DMS79 (cell line): ENCODE measurements around the gene KRT14.
"Not testable (repeated sequence)": the region's sequence is repeated elsewhere in the genome, so short reads cannot be mapped to it uniquely, and the experiment has no call there.

Source experiments
- DNase-seq: peaks from one replicate; lab custom pipeline; 2025; lab: John Stamatoyannopoulos, UW

The KRT14 gene

DNA sequence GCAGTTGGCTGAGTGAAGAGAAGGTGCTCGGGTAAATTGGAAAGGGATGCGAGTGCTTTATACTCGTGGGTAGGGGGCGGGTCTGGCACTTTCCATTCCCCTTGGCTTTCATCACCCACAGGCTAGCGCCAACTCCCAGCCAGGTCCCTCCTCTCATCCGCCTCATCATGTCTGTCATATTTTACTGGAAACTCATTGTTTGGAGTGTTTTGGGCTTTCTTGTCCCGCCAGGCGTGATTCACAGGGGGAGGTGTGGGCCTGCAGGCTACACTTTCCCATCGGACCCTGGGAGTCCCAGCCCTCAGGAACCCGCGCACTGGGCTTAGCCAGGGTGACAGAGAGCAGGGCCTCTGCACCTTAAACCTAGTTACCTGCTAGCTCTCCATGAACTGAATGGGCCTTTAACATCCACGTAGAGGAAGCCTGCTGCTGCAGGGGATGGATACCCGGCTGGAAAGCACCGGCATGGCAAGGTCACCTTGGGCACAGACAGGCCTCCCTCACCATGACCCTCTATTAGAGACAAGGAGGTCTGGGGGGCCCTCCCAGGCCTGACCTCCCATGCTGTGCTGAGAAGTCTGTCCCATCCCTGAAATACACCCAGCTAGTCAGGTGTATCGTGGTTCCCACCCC, at the start of gene KRT14:
Gene KRT14, minus strand, starts transcription at position 33 of the 633 bp plus-strand sequence. CDS start 61 bp downstream, outside the sequence.
- DNase-seq, result no peak

DNA sequence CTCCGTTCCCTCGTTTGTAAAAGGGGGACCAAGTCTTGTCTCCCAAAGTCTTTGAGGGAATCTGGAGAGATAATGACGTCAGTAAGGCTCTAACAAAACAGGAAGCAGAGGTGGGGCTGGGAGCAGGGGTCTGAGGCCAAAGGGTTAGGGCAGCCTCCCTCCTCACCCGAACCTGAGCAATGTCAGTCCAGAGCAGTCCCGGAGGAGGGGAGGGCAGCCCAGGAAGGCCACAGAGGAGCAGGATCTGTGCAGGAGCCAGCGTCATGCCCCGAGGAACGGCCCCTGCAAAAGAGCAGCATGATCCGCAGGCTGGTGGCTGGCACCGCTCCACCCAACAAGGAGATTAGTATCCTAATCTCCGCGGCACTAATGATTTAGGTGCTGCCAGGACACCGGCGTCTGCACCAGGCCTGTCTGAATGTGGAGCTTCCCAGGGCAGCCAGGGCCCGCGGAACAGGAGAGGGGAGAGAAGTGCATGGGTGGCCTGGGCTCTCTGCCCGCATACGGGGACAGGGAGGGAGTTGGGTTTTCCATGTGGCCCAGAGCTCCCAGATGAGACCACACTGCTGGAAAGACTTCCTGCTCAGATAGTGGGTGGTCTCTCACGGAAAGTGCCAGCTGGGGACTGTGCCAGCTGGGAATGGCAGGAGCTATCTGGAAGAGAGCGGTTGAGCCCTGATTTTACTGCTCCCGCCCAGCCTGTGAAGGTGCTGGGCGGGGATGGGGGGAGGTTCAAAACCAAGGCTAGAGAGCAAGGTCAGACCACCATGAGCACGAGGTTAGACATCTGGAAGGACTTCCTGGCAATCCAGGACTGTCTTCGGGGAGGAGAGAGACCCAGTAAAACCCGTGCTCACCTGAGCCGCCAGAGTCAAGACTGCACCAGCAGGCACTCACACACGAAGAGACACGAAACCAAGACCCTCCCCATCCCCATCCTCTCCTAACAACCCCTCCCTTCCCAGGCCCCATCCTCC, 48.7 kb upstream of the KRT14 start:
- no peak for DNase-seq

DNA sequence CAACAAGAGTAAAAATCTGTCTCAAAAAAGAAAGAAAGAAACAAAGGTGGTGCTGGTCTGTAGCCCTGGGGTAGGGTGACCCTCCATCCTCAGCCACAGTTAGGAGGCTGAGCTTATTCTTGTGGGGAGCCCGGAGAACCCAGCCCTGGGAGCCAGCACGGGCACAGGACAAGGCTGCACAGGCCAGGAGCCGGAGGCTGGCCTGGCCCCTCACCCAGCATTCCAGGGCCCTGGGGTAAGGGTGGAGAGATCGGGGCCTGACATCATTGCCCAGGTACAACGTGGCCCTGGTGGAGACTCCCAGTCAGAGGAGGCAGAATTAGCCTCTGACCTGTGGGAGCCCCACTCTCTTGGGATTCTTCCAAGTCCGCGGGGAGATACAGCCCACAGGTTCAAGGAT, 47.9 kb upstream of the KRT14 start:
- DNase-seq, result no peak

DNA sequence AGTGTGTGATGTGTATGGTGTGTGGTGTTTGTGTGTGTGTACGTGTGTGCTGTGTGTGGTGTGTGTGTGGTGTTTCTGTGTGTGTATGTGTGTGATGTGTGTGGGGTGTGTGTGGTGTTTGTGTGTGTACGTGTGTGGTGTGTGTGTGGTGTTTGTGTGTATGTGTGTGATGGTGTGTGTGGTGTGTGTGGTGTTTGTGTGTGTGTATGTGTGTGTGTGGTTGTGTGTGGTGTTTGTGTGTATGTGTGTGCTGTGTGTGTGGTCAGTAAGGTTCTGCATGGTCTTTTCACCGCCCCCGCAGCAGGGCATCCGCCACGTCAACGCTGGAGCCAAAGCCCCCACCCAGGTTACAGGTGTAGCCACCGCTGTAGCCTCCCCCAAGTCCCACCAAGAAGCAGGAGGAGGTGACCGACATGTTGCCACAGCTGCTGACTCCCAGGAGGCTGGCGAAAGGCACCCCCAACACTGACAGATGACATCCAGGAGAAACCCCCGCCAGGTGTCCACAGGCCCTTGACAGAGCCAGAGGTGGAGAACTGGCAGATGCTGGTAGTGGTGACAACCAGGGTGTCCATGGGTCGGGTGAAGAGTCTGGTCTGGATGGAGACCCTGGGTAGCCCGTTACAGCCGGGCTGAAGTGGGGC, 47.0 kb upstream of the KRT14 start:
- DNase-seq, result no peak

DNA sequence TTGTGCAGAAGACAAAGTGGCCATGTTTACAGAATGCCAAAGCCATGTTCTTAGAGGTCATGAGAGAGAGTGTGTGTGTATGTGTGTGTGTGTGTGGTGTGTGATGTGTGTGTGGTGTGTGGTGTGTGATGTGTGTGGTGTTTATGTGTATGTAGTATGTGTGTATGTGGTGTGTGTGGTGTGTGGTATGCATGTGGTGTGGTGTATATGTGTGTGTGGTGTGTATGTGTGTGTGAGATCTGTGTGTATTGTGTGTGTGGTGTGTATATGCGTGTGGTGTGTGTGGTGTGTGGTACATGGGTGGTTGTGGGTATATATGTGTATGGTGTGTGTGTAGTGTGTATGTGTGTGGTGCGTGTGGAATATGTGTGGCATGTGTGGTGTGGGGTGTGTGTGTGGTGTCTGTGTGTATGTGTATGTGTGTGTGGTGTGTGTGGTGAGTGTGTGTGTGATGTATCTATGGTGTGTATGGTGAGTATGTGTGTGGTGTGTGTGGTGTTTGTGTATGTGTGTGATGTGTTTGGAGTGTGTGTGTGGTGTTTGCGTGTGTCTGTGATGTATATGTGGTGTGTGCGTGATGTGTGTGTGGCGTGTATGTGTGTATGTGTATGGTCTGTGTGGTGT, 45.9 kb upstream of the KRT14 start:
- no peak for DNase-seq

DNA sequence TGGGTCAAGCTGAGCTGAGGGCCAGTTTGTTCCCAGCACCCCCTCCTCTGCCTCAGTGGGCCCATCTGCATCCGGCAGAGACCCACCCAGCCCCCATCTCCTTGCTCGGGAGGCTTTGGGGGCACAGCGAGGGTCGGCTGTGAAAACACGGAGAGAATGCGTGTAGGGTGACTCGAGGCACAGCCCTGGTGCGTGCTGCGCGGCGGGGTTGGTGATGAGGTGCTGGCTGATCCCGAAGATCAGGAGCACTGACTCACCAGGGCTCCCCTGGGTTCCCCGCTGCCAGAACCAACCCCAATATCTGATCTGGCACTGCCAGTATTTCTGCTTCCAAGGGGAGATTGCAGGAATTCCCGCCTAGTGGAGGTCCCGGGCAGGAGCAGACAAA, 45.2 kb upstream of the KRT14 start:
- DNase-seq, result no peak

DNA sequence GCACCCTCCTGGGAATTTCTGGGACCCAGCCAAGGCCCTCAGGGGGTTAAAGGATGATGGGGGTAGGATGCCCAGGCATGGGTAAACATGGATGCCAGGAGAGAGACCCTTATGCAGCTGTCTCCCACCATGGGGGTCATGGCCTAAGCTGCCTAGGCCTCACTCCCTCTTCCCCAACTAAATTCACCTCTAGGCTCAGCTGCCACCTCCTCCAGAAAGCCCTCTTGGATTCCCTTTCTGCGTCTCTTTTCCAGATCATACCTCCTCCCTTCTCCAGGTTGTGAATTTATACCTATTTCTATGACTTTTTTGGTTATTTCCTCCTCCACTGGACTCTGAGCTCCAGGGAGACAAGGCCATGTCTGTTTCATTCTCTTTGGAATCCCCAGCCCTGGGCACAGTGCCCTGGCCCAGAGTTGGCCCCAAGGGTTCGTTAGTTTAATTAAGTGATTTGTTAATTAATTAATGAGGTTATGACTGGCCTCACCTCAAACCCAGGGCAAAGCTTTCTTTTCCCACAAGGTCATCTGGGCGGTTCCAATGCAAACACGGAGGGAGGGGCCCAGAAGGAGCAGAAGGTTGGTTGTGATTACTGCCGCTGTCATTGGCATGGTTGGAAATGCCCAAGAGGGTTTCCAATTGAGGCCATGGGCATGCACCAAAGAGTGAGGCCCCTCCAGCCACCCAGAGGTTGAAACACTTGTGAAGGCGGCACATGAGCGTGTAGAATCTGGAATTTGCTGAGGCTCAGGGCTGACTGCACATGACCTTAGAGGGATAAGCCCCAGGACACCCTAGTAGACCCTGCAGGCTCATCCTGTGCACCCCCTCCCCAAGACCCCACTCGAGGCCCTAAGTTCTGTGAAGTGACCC, 44.6 kb upstream of the KRT14 start:
- no peak for DNase-seq

DNA sequence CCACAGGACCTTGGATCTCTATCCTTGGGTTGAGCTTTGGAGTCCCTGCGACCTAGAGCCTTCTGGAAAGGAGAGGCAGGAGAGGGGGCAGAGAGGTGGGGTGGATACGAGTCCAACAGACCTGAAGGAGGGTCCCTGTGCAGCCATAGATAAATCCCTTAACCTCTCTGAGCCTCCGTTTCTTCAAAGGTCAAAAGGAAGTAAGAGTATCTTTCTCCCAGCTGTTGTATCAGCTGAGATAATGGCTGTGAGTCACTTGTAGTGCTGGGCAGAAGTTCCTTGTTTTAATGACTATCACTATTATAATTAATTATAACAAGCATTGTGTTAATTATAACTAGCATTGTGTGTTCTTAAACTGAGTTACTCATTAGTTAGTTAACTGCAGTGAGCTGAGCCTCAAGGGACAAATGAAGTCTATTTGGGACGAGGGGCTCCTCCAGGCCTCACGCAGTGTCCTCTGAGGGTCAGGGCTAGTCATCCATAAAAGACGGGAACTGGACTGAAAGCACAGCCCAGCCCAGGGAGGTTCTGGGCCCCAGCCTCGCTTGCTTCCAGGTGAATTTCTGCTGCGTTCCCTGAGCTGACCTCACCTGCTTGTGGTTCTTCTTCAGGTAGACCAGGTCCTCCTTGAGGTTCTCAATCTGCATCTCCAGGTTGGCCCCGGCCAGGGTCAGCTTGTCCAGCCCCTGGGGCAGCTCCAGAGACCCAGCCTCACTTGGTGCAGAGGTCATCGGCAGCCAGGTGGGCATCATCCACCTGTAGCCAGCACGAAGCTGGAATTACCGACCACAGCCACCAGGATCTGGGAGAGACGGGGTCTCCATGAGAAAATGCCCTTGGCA, 43.4 kb upstream of the KRT14 start:
- DNase-seq, result no peak

DNA sequence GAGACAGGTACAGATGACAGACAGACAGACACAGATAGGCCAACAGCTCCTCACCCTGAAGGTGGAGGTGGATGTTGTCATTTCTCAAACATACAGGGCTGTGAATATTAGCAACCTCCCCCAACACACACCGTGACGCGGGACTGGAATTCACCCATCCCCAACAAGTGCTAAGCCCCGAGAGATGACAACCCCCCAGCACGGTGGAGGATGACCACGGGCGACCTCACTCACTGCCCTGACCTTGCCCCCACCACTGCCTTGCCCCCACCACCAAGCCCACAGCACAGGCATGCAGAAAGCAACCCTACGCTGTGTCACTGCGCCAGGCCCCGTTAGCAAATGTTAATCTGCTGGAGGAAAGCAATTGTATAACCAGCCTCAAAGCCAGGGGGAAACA, 42.6 kb upstream of the KRT14 start:
- no peak for DNase-seq

DNA sequence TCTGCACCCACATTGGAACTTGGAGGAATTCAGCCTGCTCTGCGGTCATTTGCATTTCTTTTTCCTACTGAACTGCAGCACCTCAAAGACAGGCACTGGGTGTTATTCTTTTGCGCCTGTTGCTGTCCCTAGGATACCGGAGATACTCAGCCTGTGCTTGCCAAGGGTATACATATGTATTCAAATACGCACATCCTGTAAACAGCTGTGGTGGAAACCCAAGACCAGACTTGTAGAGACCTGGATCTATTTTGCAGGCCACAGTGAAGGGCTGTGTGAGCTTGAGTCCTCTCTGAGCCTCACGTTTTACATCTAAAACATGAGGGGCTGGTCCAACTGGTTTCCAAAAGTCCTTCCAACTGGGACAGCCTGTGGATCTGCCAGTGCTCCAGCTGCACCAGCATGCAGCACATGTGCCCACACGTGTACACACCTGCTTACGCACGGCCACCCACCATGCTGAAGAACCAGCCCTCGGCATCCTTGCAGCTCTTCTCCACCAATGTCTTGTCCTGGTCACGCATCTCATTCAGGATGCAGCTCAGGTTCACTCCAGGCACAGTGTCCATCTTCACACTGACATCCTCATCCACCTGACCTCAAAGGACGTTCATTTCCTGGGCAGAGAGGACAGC, 42.0 kb upstream of the KRT14 start:
- not testable (repeated sequence) for DNase-seq

DNA sequence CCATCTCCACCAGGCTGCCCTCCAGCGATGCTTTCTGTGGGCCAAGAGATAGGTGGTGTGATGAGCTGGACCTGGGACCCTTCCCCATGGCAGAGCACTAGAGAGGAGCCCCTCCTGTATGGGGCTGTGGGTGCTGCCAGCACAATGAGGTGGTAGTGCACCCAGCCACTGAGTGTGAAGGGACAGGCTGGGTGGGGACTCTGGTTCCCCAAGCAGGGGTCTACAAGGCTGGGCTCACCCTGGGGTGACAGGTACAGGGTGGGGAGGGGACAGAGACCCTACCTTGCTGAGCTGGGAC, 41.3 kb upstream of the KRT14 start:
- DNase-seq, result not testable (repeated sequence)

DNA sequence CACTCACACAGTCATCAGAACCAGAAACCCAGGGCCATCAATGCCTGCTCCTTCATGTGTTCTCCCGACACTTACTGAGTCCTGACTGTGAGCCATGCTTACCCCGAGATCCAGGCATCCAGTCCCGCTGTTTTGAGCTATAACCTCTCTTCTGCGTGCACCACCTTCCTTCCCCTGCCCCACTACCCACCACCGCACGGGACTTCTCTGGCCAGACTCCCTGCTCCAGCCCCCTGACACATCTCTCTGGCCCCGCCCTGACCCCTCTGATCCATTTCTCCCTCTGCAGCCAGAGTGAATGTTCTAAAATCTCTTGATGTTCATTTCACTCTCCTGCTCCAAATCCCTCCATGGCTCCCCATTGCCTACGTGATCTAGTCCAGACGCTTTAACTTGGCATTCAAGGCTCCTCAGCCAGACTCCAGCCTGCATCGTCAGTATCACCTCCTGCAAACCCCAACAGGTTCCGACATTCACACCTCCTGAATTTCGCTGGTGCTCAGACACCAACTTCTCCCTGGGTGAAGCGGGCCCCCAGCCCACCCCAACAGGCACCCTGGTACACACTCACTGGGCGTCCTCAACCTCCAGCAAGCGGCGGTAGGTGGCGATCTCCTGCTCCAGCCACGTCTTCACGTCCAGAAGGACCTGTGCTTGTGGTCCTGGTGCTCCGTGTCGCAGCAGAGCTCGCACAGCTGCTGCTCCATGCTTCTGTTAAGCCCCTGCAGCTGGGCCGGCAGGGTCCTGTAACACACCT, 40.8 kb upstream of the KRT14 start:
- no peak for DNase-seq

DNA sequence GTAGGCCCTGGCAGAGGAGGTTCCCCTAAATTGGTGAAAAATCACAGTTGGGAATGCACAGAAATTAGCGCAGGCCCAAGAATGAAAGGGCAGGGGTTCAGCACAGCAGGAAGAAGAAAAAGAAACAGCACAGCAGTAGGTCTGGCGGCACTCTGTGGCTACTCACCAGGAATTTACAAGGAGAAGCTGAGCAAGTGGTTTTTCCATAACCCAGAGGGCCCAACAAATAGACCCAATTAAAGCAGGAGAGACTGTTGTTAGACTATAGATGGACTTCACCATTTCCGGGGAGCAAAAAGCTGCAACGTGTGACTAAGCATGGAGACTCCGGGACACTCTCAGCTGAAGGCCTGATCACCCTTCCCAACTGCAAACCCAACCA, 40.2 kb upstream of the KRT14 start:
- not testable (repeated sequence) for DNase-seq

DNA sequence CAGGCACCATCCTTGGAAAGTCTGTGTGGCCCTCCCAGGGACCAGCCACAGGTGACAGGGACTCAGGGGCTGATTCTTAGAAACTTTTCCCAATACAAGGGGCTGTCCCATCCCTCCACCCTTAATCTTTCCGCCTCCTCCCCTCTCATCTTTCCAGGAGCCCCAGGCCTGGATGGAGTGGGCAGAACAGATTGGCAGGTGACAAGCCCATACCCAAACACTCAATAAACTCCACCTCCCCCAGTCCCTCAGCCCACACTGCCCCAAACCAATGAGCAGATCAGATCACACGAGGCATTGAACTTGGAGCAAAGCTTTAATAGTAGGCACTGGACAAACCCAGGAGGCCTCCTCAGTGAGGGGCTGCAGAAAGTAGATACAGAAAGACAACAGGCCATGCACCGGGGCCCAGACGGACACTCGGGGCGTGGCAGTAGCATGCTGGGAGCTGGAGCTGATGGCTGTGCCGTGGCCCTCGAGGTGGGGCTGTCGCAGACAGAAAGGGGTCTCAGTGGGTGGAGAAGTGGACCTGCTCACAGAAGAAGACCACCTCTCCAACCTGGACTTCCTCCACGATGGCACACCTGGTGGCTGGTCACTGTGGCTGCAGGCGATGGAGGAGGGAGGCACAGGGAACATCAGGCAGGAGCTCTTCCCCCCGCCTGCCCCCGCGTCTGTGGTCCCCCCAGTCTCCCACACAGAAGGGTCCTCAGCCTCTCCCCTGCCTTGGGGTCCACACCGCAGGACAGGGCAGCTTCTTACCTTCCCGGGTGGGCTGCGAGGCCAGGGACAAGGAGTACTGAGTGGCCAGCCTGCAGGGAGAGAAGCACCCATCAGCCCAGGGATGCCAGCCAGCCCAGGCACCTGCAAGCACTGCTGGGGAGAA, 39.6 kb upstream of the KRT14 start:
- DNase-seq, result not testable (repeated sequence)

DNA sequence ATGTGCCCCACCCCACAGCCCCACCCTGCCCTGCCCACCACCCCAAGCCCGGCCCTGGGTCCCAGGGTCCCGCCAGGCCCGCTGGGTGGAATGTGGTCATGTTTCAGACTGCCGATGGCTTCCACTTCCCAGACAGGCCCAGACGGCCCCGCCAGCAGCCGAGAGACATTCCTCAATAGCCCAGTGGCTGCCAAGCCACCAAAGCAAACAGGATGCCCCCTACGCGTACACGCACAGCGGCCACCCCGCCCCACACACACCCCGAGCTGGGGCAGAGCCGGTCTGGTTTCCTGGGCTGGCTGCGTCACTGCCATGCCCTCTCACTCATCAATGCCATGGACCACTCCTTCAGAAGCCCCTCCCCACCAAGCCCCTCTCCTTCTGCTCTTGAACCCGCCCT, 38.9 kb upstream of the KRT14 start:
- DNase-seq, result no peak

DNA sequence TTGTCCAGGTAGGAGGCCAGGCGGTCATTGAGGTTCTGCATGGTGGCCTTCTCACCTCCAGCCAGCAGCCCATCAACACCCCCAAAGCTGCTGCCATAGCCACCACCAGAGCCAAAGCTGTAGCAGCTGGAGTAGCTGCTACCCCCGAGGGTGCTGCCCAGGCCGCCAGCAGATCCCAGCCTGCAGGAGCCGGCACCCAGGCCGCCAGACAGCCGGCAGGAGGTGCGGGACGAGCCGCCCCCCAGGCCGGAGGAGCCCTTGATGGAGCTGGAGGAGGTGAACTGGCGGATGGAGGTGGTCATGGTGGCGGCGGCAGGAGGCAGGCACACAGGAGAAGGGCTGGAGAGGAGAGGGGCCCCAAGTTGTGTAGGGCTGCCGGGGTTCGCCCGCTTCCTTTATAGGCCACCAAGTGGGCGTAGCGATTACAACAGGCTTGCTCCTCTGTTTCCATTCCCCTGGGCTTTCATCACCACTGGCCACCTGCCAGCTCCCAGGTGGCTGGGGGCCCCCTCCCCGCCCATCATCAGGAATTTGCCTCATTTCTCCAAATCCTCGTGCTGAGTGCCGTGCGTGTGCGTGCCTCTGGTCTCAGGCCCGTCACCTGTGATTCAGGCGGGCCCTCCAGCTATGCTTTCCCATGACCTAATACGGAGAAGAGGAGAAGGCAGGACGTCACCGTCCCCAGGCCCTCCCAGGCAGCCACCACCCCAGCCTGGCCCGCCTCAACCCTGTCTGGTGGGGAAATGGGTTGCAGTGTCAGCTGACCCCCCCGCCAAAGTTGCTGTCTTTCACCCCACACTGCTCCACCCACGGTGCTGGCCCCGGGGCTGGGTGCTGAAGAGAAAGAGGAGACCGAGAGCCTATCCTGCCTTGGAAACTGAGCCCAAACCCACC, 37.8 kb upstream of the KRT14 start, which contains the start of gene KRT17:
Gene KRT17, minus strand, starts transcription at position 368 of the 894 bp plus-strand sequence. Its CDS starts 66 bp downstream, at position 302.
- DNase-seq, result no peak

DNA sequence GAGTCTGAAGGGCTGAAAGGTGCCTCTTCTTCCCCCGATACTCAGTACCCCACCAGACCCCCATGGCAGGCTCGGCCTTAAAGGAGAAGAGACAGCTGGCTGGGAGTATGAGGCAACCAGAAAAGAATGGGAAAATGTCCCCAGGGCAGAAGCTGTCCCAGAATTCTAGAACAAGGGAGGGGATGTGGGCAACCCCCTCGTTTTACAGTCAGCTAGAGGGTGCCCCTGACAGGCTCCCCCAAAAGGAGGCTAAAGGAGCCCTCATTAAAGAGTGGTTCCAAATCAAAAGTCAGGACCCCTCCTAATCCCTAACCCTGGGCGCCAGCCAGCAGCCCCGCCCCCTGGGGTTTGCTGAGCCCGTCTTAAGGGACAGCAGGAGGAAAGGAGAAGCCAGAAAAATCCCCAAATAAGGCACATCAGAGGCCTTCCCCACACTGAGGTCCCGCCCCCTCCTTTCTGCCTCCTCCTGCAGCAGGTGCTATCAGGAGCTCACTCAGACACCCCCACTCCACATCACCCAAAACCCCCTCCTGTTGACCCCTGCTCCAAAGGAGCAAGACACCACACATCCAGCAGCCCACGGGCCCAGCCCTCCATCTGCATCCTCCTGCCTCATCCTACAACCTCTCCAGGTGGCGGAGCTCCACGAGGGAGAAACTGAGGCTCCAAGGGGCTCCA, 36.6 kb upstream of the KRT14 start:
- DNase-seq, result not testable (repeated sequence)
